ENCODE results near the gene CYBB. TPM values are rescaled to one million over a fixed set of nuclear protein-coding genes. Genes with fewer than 3 reads are reported as not detected.

Gene CYBB
- total and polyA plus RNA-seq, 4 donors, result 16.2 to 110 (median 74.3) TPM

- H3K27me3 ChIP-seq (ENCODE audit: control insufficient read depth in 3 of 3, insufficient read depth in 3 of 3, low read length in 2 of 3), result peaks cover 0 to 27% (median 17%) of the 10 kb centered on the region in 3 donors
- no peak for ATAC-seq (ENCODE audit: insufficient read depth, low FRiP score)
- no peaks in the 10 kb centered on the region for H3K9me3 ChIP-seq (ENCODE audit: control insufficient read depth in 4 of 4, insufficient read depth in 3 of 4, low read length in 3 of 4)
- H3K36me3 ChIP-seq (ENCODE audit: control insufficient read depth in 4 of 4, insufficient read depth in 4 of 4, low read length in 4 of 4), result no peaks in the 10 kb centered on the region
- H3K9ac ChIP-seq (ENCODE audit: insufficient read depth in 1 of 2, low read length in 2 of 2), result no peak overlapping the region
- TF ChIP-seq, protein P1, sequence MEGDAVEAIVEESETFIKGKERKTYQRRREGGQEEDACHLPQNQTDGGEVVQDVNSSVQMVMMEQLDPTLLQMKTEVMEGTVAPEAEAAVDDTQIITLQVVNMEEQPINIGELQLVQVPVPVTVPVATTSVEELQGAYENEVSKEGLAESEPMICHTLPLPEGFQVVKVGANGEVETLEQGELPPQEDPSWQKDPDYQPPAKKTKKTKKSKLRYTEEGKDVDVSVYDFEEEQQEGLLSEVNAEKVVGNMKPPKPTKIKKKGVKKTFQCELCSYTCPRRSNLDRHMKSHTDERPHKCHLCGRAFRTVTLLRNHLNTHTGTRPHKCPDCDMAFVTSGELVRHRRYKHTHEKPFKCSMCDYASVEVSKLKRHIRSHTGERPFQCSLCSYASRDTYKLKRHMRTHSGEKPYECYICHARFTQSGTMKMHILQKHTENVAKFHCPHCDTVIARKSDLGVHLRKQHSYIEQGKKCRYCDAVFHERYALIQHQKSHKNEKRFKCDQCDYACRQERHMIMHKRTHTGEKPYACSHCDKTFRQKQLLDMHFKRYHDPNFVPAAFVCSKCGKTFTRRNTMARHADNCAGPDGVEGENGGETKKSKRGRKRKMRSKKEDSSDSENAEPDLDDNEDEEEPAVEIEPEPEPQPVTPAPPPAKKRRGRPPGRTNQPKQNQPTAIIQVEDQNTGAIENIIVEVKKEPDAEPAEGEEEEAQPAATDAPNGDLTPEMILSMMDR (IDR thresholded peaks at IDR 0.05; ENCODE audit: control extremely low read depth, extremely low read depth), result no peak
- H3K27ac ChIP-seq (ENCODE audit: low read depth in 1 of 2, low read length in 1 of 2), result no peak overlapping the region
- no peak for DNase-seq
- H3K4me3 ChIP-seq, result no peak overlapping the region
- no peaks in the 10 kb centered on the region for H3K4me1 ChIP-seq (ENCODE audit: control insufficient read depth in 5 of 5, insufficient read depth in 5 of 5, low read length in 5 of 5)
Observed at GRCh38 chrX:37802028-37802427, 22.2 kb downstream of the CYBB start.

- Histone ChIP-seq H3K36me3 (ENCODE audit: control insufficient read depth in 4 of 4, insufficient read depth in 4 of 4, low read length in 4 of 4) (no peaks in the 10 kb centered on the region), H3K9me3 (ENCODE audit: control insufficient read depth in 4 of 4, insufficient read depth in 3 of 4, low read length in 3 of 4) (no peaks in the 10 kb centered on the region), H3K9ac (ENCODE audit: insufficient read depth in 1 of 2, low read length in 2 of 2) (no peak overlapping the region), H3K4me1 (ENCODE audit: control insufficient read depth in 5 of 5, insufficient read depth in 5 of 5, low read length in 5 of 5) (no peaks in the 10 kb centered on the region), H3K27me3 (ENCODE audit: control insufficient read depth in 3 of 3, insufficient read depth in 3 of 3, low read length in 2 of 3) (peaks cover 0 to 23% (median 12%) of the 10 kb centered on the region in 3 donors), H3K4me3 (no peak overlapping the region), H3K27ac (ENCODE audit: low read depth in 1 of 2, low read length in 1 of 2) (no peak overlapping the region)
- TF ChIP-seq, protein P1 (IDR thresholded peaks at IDR 0.05; ENCODE audit: control extremely low read depth, extremely low read depth), result no peak
- DNase-seq, result no peak
- 48 to 100% methylated on average over 2 of the region's 2 CpGs for WGBS, 2 donors
- no peak for ATAC-seq (ENCODE audit: insufficient read depth, low FRiP score)
Observed at GRCh38 chrX:37803057-37803456, 23.2 kb downstream of the CYBB start.

DNA sequence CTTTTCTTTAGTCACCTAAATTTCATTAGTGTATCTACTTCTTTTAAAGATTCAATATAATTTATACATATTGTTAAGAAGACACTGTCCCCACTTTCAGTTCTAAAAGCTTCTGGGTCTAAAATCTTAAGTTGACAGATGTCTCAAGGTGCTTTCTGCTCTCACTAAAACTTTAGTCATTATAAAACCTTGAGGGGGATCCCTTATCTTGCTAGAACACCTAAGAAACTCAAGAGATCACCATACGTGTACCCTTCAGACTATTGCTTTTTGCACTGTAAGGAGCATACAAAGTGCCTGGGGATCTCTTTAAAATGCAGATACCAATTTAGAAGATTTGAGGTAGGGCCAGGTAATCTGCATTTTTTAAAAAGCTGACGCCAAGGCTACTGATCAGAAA is 30.1 kb downstream of the CYBB start:
- no peaks in the 10 kb centered on the region for H3K9me3 ChIP-seq (ENCODE audit: control insufficient read depth in 4 of 4, insufficient read depth in 3 of 4, low read length in 3 of 4)
- no peaks in the 10 kb centered on the region for H3K36me3 ChIP-seq (ENCODE audit: control insufficient read depth in 4 of 4, insufficient read depth in 4 of 4, low read length in 4 of 4)
- no peak overlapping the region for H3K4me3 ChIP-seq
- H3K27me3 ChIP-seq (ENCODE audit: control insufficient read depth in 3 of 3, insufficient read depth in 3 of 3, low read length in 2 of 3), result peaks cover 5 to 26% (median 19%) of the 10 kb centered on the region in 3 donors
- no peak overlapping the region for H3K9ac ChIP-seq (ENCODE audit: insufficient read depth in 1 of 2, low read length in 2 of 2)
- DNase-seq, result no peak
- WGBS, 2 donors, result 62 to 93% methylated on average over 2 of the region's 2 CpGs
- no peak overlapping the region for H3K27ac ChIP-seq (ENCODE audit: low read depth in 1 of 2, low read length in 1 of 2)
- H3K4me1 ChIP-seq (ENCODE audit: control insufficient read depth in 5 of 5, insufficient read depth in 5 of 5, low read length in 5 of 5), result no peaks in the 10 kb centered on the region
- no peak for ATAC-seq (ENCODE audit: insufficient read depth, low FRiP score)
- TF ChIP-seq, protein P1 (IDR thresholded peaks at IDR 0.05; ENCODE audit: control extremely low read depth, extremely low read depth), result no peak

DNA sequence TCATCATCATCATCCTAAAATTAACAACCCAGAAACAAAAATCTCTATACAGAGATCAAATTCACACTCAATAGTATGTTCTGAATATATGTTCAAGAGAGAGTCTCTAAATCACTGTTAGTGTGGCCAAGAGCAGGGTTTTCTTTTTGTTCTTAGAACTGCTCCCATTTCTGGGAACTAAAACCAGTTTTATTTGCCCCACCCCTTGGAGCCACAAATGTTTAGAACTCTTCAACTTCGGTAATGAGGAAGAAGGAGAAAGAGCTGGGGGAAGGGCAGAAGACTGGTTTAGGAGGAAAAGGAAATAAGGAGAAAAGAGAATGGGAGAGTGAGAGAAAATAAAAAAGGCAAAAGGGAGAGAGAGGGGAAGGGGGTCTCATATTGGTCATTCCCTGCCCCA is 32.3 kb downstream of the CYBB start:
- no peak overlapping the region for H3K9ac ChIP-seq (ENCODE audit: insufficient read depth in 1 of 2, low read length in 2 of 2)
- TF ChIP-seq, protein P1 (IDR thresholded peaks at IDR 0.05; ENCODE audit: control extremely low read depth, extremely low read depth), result no peak
- H3K27me3 ChIP-seq (ENCODE audit: control insufficient read depth in 3 of 3, insufficient read depth in 3 of 3, low read length in 2 of 3), result peaks cover 5 to 24% (median 19%) of the 10 kb centered on the region in 3 donors
- H3K36me3 ChIP-seq (ENCODE audit: control insufficient read depth in 4 of 4, insufficient read depth in 4 of 4, low read length in 4 of 4), result no peaks in the 10 kb centered on the region
- no peak overlapping the region for H3K4me3 ChIP-seq
- DNase-seq, result no peak
- no peak overlapping the region for H3K27ac ChIP-seq (ENCODE audit: low read depth in 1 of 2, low read length in 1 of 2)
- ATAC-seq (ENCODE audit: insufficient read depth, low FRiP score), result no peak
- 15 to 17% methylated on average over 1 of the region's 1 CpG for WGBS, 2 donors
- H3K9me3 ChIP-seq (ENCODE audit: control insufficient read depth in 4 of 4, insufficient read depth in 3 of 4, low read length in 3 of 4), result no peaks in the 10 kb centered on the region
- no peaks in the 10 kb centered on the region for H3K4me1 ChIP-seq (ENCODE audit: control insufficient read depth in 5 of 5, insufficient read depth in 5 of 5, low read length in 5 of 5)

All from lung (tissue), 12 donors.